Mucosa of descending colon (tissue), 3 donors: ENCODE results near the gene UBE2D4. TPM values are rescaled to one million over a fixed set of nuclear protein-coding genes. Genes with fewer than 3 reads are reported as not detected.

Source experiments
- total RNA-seq, 3 donors: library from RNA; stranded (reverse); fragmentation: NEBNext Ultra II Directional in 2 of 3; extraction: Animal tissue kit (Norgen Biotek cat#: 25700) in 2 of 3; gene quantifications; one replicate each; pipeline versions ENCODE4 v1.2.1 to v1.2.4, GENCODE V29; 2021 to 2023
- donor health status: DM: no; HTN: no; CAD: no; lungs with moderate emphysema.
- donor health status: DM: no; HTN: no; CAD: no.
- donor health status: DM: no; HTN: yes; CAD: no.

Gene UBE2D4
- total RNA-seq, 3 donors from 2014 or later: 11.5 to 20.7 (median 11.8) TPM

Other genes starting within 250 kb of the UBE2D4 start
- gene COA1, start 196.9 kb upstream of the UBE2D4 start, total RNA-seq: 10 to 100 TPM; 35.1 to 42.1 (median 38.8) TPM
- 10 to 100 TPM in 2 of 3 donors, 1 to 10 TPM in 1; 8.1 to 55.4 (median 12.9) TPM for gene BLVRA, start 167.8 kb upstream of the UBE2D4 start, total RNA-seq
- 10 to 100 TPM; 86.4 to 93.1 (median 90.2) TPM for gene MRPS24, start 56.9 kb upstream of the UBE2D4 start, total RNA-seq
- 10 to 100 TPM; 51.0 to 64.8 (median 60.4) TPM for gene URGCP, start 19.8 kb upstream of the UBE2D4 start, total RNA-seq
- not detected for gene SPDYE1, start 71.5 kb downstream of the UBE2D4 start, total RNA-seq
- gene DBNL, start 118.3 kb downstream of the UBE2D4 start, total RNA-seq: 10 to 100 TPM; 84.2 to 91.2 (median 89.8) TPM
- 1 to 10 TPM in 1 of 3 donors, under 1 TPM in 2; 0.84 to 1.4 (median 0.96) TPM for gene PGAM2, start 139.1 kb downstream of the UBE2D4 start, total RNA-seq
- gene POLM, start 156.1 kb downstream of the UBE2D4 start, total RNA-seq: 10 to 100 TPM; 27.0 to 33.7 (median 28.1) TPM
- gene AEBP1, start 177.9 kb downstream of the UBE2D4 start, total RNA-seq: 100 to 1,000 TPM in 1 of 3 donors, 10 to 100 TPM in 2; 14.1 to 130 (median 42.2) TPM
- gene POLD2, start 197.1 kb downstream of the UBE2D4 start, total RNA-seq: 10 to 100 TPM; 51.5 to 57.0 (median 52.0) TPM
- 1 to 10 TPM in 1 of 3 donors, not detected in 2; 2.0 TPM for gene MYL7, start 214.9 kb downstream of the UBE2D4 start, total RNA-seq